Stimulated activated CD8-positive, alpha-beta memory T cell treated with anti-CD3 and anti-CD28 coated beads, Interleukin-12 subunit alpha, Interleukin-12 subunit beta, amount 100 ng/mL, for 24 hours (primary cell): ENCODE results near the gene SLC8A2.

ENCODE experiments used
- DNase-seq: peaks from one replicate; pipeline ENCODE4 v3.0.0-alpha.2; 2020; ENCODE audit errors: extremely low read depth

Gene SLC8A2

GRCh38 chr19:47503130-47503825 is 31.6 kb upstream of the SLC8A2 start:
- DNase-seq: no peak

GRCh38 chr19:47499863-47500830 is 28.5 kb upstream of the SLC8A2 start:
- no peak for DNase-seq

- no peak for DNase-seq
Observed at GRCh38 chr19:47499371-47499770, 27.7 kb upstream of the SLC8A2 start.

GRCh38 chr19:47498561-47498960 is 26.9 kb upstream of the SLC8A2 start:
- DNase-seq: no peak

GRCh38 chr19:47497821-47498520 is 26.3 kb upstream of the SLC8A2 start:
- DNase-seq: no peak

GRCh38 chr19:47497050-47497766 is 25.5 kb upstream of the SLC8A2 start:
- DNase-seq: no peak

- DNase-seq: no peak
Observed at GRCh38 chr19:47495478-47496372, 24.0 kb upstream of the SLC8A2 start.

GRCh38 chr19:47494729-47495128 is 23.0 kb upstream of the SLC8A2 start:
- no peak for DNase-seq

- DNase-seq: no peak
Observed at GRCh38 chr19:47494211-47494547, 22.5 kb upstream of the SLC8A2 start.

- no peak for DNase-seq
Observed at GRCh38 chr19:47493378-47494210, 21.9 kb upstream of the SLC8A2 start.

GRCh38 chr19:47492571-47493377 is 21.1 kb upstream of the SLC8A2 start:
- no peak for DNase-seq

GRCh38 chr19:47492137-47492533 is 20.4 kb upstream of the SLC8A2 start:
- no peak for DNase-seq

- no peak for DNase-seq
Observed at GRCh38 chr19:47491358-47492136, 19.9 kb upstream of the SLC8A2 start.

- no peak for DNase-seq
Observed at GRCh38 chr19:47490847-47491246, 19.2 kb upstream of the SLC8A2 start.

- DNase-seq: no peak
Observed at GRCh38 chr19:47490031-47490430, 18.3 kb upstream of the SLC8A2 start.

- DNase-seq: no peak
Observed at GRCh38 chr19:47489072-47489914, 17.6 kb upstream of the SLC8A2 start.
